ENCODE measurements around the gene TADA3. TPM values are rescaled to one million over a fixed set of nuclear protein-coding genes. Genes with fewer than 3 reads are reported as not detected.

TADA3 gene
- total and polyA plus RNA-seq, 5 donors: 38.4 to 51.3 (median 45.6) TPM

- WGBS: 77% methylated on average over 20 of the region's 20 CpGs
- peak in 1 of 2 donors; percentile 37 for ATAC-seq
- intact Hi-C loops (cut with DNase I): no loop called here
Measured at GRCh38 chr3:9826815-9827573, 34.7 kb upstream of the TADA3 start.

GRCh38 chr3:9825451-9826040 is 33.3 kb upstream of the TADA3 start:
- no peak overlapping the region for H3K27ac ChIP-seq (ENCODE audit: low read length)
- H3K9me3 ChIP-seq (ENCODE audit: control insufficient read depth, low read length): no peaks in the 10 kb centered on the region
- H3K4me1 ChIP-seq (ENCODE audit: control insufficient read depth, insufficient read depth, low read length): no peaks in the 10 kb centered on the region
- ATAC-seq (peak in 1 of 2 donors; percentile 24), DNase-seq (no peak)
- no peak overlapping the region for H3K4me3 ChIP-seq (ENCODE audit: low read length)
- intact Hi-C loops (cut with DNase I): no loop called here
- H3K27me3 ChIP-seq (ENCODE audit: control insufficient read depth, insufficient read depth): no peaks in the 10 kb centered on the region
- 71% methylated on average over 14 of the region's 14 CpGs for WGBS

More at GRCh38 chr3:9826815-9827573, 34.7 kb upstream of the TADA3 start:
- Histone ChIP-seq H3K9me3 (ENCODE audit: control insufficient read depth, low read length) (no peaks in the 10 kb centered on the region), H3K4me3 (ENCODE audit: low read length) (no peak overlapping the region), H3K27ac (ENCODE audit: low read length) (no peak overlapping the region), H3K4me1 (ENCODE audit: control insufficient read depth, insufficient read depth, low read length) (no peaks in the 10 kb centered on the region), H3K27me3 (ENCODE audit: control insufficient read depth, insufficient read depth) (no peaks in the 10 kb centered on the region)
- no peak for DNase-seq

- no peak overlapping the region for H3K27ac ChIP-seq (ENCODE audit: low read length)
- no peaks in the 10 kb centered on the region for H3K27me3 ChIP-seq (ENCODE audit: control insufficient read depth, insufficient read depth)
- 73% methylated on average over 2 of the region's 2 CpGs for WGBS
- ATAC-seq (no peak), DNase-seq (no peak)
- no peaks in the 10 kb centered on the region for H3K9me3 ChIP-seq (ENCODE audit: control insufficient read depth, low read length)
- no peaks in the 10 kb centered on the region for H3K4me1 ChIP-seq (ENCODE audit: control insufficient read depth, insufficient read depth, low read length)
- intact Hi-C loops (cut with DNase I): no loop called here
- no peak overlapping the region for H3K4me3 ChIP-seq (ENCODE audit: low read length)
Measured at GRCh38 chr3:9820946-9821345, 28.7 kb upstream of the TADA3 start.

GRCh38 chr3:9820543-9820942 is 28.3 kb upstream of the TADA3 start:
- DNase-seq (no peak), ATAC-seq (no peak)
- Histone ChIP-seq H3K27ac (ENCODE audit: low read length) (no peak overlapping the region), H3K9me3 (ENCODE audit: control insufficient read depth, low read length) (no peaks in the 10 kb centered on the region), H3K4me1 (ENCODE audit: control insufficient read depth, insufficient read depth, low read length) (no peaks in the 10 kb centered on the region), H3K4me3 (ENCODE audit: low read length) (no peak overlapping the region), H3K27me3 (ENCODE audit: control insufficient read depth, insufficient read depth) (no peaks in the 10 kb centered on the region)
- WGBS: 89% methylated on average over 12 of the region's 12 CpGs
- intact Hi-C loops (cut with DNase I): no loop called here

- Histone ChIP-seq H3K27ac (ENCODE audit: low read length) (no peak overlapping the region), H3K9me3 (ENCODE audit: control insufficient read depth, low read length) (no peaks in the 10 kb centered on the region), H3K4me1 (ENCODE audit: control insufficient read depth, insufficient read depth, low read length) (no peaks in the 10 kb centered on the region), H3K4me3 (ENCODE audit: low read length) (no peak overlapping the region), H3K27me3 (ENCODE audit: control insufficient read depth, insufficient read depth) (no peaks in the 10 kb centered on the region)
- intact Hi-C loops (cut with DNase I): no loop called here
- WGBS: 81% methylated on average over 7 of the region's 7 CpGs
- DNase-seq (no peak), ATAC-seq (no peak)
Measured at GRCh38 chr3:9818666-9819335, 26.5 kb upstream of the TADA3 start.

- 89% methylated on average over 6 of the region's 6 CpGs for WGBS
- DNase-seq (no peak), ATAC-seq (no peak)
- H3K27me3 ChIP-seq (ENCODE audit: control insufficient read depth, insufficient read depth): no peaks in the 10 kb centered on the region
- H3K9me3 ChIP-seq (ENCODE audit: control insufficient read depth, low read length): no peaks in the 10 kb centered on the region
- no peak overlapping the region for H3K4me3 ChIP-seq (ENCODE audit: low read length)
- H3K4me1 ChIP-seq (ENCODE audit: control insufficient read depth, insufficient read depth, low read length): no peaks in the 10 kb centered on the region
- no peak overlapping the region for H3K27ac ChIP-seq (ENCODE audit: low read length)
- intact Hi-C loops (cut with DNase I): no loop called here
Measured at GRCh38 chr3:9817436-9817835, 25.2 kb upstream of the TADA3 start.

GRCh38 chr3:9815986-9816385 is 23.7 kb upstream of the TADA3 start:
- 87% methylated on average over 9 of the region's 9 CpGs for WGBS
- intact Hi-C loops (cut with DNase I): no loop called here
- Histone ChIP-seq H3K27me3 (ENCODE audit: control insufficient read depth, insufficient read depth) (no peaks in the 10 kb centered on the region), H3K4me1 (ENCODE audit: control insufficient read depth, insufficient read depth, low read length) (peaks cover 2% of the 10 kb centered on the region), H3K9me3 (ENCODE audit: control insufficient read depth, low read length) (no peaks in the 10 kb centered on the region), H3K4me3 (ENCODE audit: low read length) (no peak overlapping the region), H3K27ac (ENCODE audit: low read length) (no peak overlapping the region)
- ATAC-seq: no peak
- no peak for DNase-seq

- Histone ChIP-seq H3K9me3 (ENCODE audit: control insufficient read depth, low read length) (no peaks in the 10 kb centered on the region), H3K4me3 (ENCODE audit: low read length) (no peak overlapping the region), H3K27me3 (ENCODE audit: control insufficient read depth, insufficient read depth) (no peaks in the 10 kb centered on the region), H3K4me1 (ENCODE audit: control insufficient read depth, insufficient read depth, low read length) (peaks cover 3% of the 10 kb centered on the region), H3K27ac (ENCODE audit: low read length) (no peak overlapping the region)
- intact Hi-C loops (cut with DNase I): no loop called here
- ATAC-seq: no peak
- no peak for DNase-seq
- WGBS: 95% methylated on average over 9 of the region's 9 CpGs
Measured at GRCh38 chr3:9812870-9813483, 20.7 kb upstream of the TADA3 start.

GRCh38 chr3:9810846-9811245 is 18.6 kb upstream of the TADA3 start:
- WGBS: 35% methylated on average over 10 of the region's 10 CpGs
- Histone ChIP-seq H3K4me3 (ENCODE audit: low read length) (peak overlapping the region; percentile 53), H3K9me3 (ENCODE audit: control insufficient read depth, low read length) (no peaks in the 10 kb centered on the region), H3K27ac (ENCODE audit: low read length) (peak overlapping the region; percentile 33), H3K4me1 (ENCODE audit: control insufficient read depth, insufficient read depth, low read length) (peaks cover 3% of the 10 kb centered on the region), H3K27me3 (ENCODE audit: control insufficient read depth, insufficient read depth) (no peaks in the 10 kb centered on the region)
- ATAC-seq (peak; percentile 13 to 32), DNase-seq (peak in 1 of 3 donors; percentile 55)
- intact Hi-C loops (cut with DNase I): no loop called here

- intact Hi-C loops (cut with DNase I): no loop called here
- peak in 1 of 2 donors; percentile 12 for ATAC-seq
- 5% methylated on average over 18 of the region's 18 CpGs for WGBS
- Histone ChIP-seq H3K9me3 (ENCODE audit: control insufficient read depth, low read length) (no peaks in the 10 kb centered on the region), H3K27me3 (ENCODE audit: control insufficient read depth, insufficient read depth) (no peaks in the 10 kb centered on the region), H3K4me1 (ENCODE audit: control insufficient read depth, insufficient read depth, low read length) (peaks cover 3% of the 10 kb centered on the region), H3K4me3 (ENCODE audit: low read length) (peak overlapping the region; percentile 53), H3K27ac (ENCODE audit: low read length) (peak overlapping the region; percentile 78)
- DNase-seq: no peak
Measured at GRCh38 chr3:9810433-9810770, 18.1 kb upstream of the TADA3 start.

All from right cardiac atrium (tissue), 5 donors.